ENCODE results near the gene SPAG5. TPM values are rescaled to one million over a fixed set of nuclear protein-coding genes. Genes with fewer than 3 reads are reported as not detected.

SPAG5 gene
- total RNA-seq, 1 experiment from 2014 or later: 219 TPM

GRCh38 chr17:28533091-28533807 is 65.6 kb downstream of the SPAG5 start:
- Histone ChIP-seq H3K36me3 (ENCODE audit: insufficient read depth, low read length, poor library complexity, severe bottlenecking) (no peaks in the 10 kb centered on the region), H3K27me3 (replicated peaks; ENCODE audit: insufficient read depth, low read depth, low read length, poor library complexity) (peaks cover 5% of the 10 kb centered on the region), H3K27ac (ENCODE audit: low read depth, low read length, poor library complexity, severe bottlenecking) (no peak overlapping the region), H3K9me3 (ENCODE audit: low read depth, low read length, poor library complexity, severe bottlenecking) (no peaks in the 10 kb centered on the region), H3K4me3 (ENCODE audit: low read depth, low read length, poor library complexity, severe bottlenecking) (no peak overlapping the region), H3K4me1 (ENCODE audit: insufficient read depth, low read length, poor library complexity, severe bottlenecking) (no peaks in the 10 kb centered on the region)
- intact Hi-C loops (cut with micrococcal nuclease; ENCODE audit: unreplicated experiment): no loop called here
- CTCF ChIA-PET: interaction anchor here (0.5 kb wide), 1 partner anchor 241 kb away, joined by 5 read pairs; no protein-coding TSS in a partner anchor
- POLR2A ChIA-PET (ENCODE audit: low non-redundant PET): no interaction called here
- DNase-seq (ENCODE audit: low spot score): no peak
- no TSS peak for BruUV-seq (replicated peaks)
- TF ChIP-seq CTCF (conservative IDR thresholded peaks at IDR 0.05; ENCODE audit: low read depth, low read length): no peak

DNA sequence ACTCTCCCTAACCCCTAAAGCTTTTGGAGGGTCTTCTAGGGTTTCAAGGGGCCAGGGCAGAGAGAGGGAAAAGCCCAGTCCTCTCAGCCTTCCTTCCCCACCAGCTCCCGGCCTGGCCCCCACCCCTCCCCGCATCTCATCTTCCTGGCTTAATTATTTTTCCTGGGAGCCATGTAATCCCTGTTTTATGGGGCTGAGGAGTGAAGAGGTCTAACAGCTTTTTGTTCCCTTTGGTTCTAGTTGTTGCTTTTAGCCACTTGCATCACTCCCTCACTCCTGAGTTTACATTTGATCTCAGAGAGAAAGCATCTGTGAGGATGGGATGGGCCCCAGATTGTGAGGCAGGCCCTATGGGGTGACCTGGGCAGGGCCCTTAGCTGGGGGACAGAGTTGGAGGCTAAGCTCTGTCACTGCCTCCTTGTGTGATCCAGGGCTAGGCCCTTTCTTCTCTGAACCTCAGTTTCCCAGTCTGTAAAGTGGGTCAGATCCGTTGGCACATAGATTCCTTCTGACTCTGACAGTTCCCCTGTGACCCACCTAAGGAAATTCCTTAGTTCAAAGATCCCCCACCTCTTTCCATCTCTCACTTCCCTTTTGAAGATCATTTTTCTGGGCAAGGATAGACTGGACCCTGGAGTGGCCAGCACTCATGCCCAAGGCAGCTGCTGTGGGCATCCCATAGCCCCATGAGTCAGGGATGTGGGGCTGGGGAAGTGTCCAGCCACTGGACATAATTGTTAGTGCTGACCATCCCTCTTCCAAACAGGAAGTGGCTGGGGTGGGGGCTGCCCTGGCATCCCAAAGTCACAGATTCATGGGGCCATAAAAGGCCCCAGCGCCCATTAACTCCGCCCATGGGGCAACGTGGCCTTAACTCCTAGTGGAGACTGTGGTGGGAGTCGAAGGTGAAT is 66.5 kb downstream of the SPAG5 start:
- no peak overlapping the region for H3K27ac ChIP-seq (ENCODE audit: low read depth, low read length, poor library complexity, severe bottlenecking)
- POLR2A ChIA-PET (ENCODE audit: low non-redundant PET): no interaction called here
- CTCF ChIA-PET: interaction anchor here (0.5 kb wide), 1 partner anchor 9 kb away, joined by 3 read pairs; no protein-coding TSS in a partner anchor
- H3K27me3 ChIP-seq (replicated peaks; ENCODE audit: insufficient read depth, low read depth, low read length, poor library complexity): peaks cover 5% of the 10 kb centered on the region
- no peaks in the 10 kb centered on the region for H3K9me3 ChIP-seq (ENCODE audit: low read depth, low read length, poor library complexity, severe bottlenecking)
- H3K4me3 ChIP-seq (ENCODE audit: low read depth, low read length, poor library complexity, severe bottlenecking): no peak overlapping the region
- intact Hi-C loops (cut with micrococcal nuclease; ENCODE audit: unreplicated experiment): no loop called here
- TF ChIP-seq CTCF (conservative IDR thresholded peaks at IDR 0.05; ENCODE audit: low read depth, low read length) (no peak), EZH2 (IDR thresholded peaks at IDR 0.05; ENCODE audit: borderline replicate concordance, low read depth, low read length, poor library complexity, severe bottlenecking) (no peak)
- H3K4me1 ChIP-seq (ENCODE audit: insufficient read depth, low read length, poor library complexity, severe bottlenecking): no peaks in the 10 kb centered on the region
- no peak for DNase-seq (ENCODE audit: low spot score)
- no peaks in the 10 kb centered on the region for H3K36me3 ChIP-seq (ENCODE audit: insufficient read depth, low read length, poor library complexity, severe bottlenecking)
- no TSS peak for BruUV-seq (replicated peaks)

- no peaks in the 10 kb centered on the region for H3K4me1 ChIP-seq (ENCODE audit: insufficient read depth, low read length, poor library complexity, severe bottlenecking)
- H3K27ac ChIP-seq (ENCODE audit: low read depth, low read length, poor library complexity, severe bottlenecking): no peak overlapping the region
- no peaks in the 10 kb centered on the region for H3K36me3 ChIP-seq (ENCODE audit: insufficient read depth, low read length, poor library complexity, severe bottlenecking)
- POLR2A ChIA-PET (ENCODE audit: low non-redundant PET): no interaction called here
- no TSS peak for BruUV-seq (replicated peaks)
- intact Hi-C loops (cut with micrococcal nuclease; ENCODE audit: unreplicated experiment): no loop called here
- TF ChIP-seq CTCF (conservative IDR thresholded peaks at IDR 0.05; ENCODE audit: low read depth, low read length) (no peak), EZH2 (IDR thresholded peaks at IDR 0.05; ENCODE audit: borderline replicate concordance, low read depth, low read length, poor library complexity, severe bottlenecking) (no peak)
- no peak overlapping the region for H3K4me3 ChIP-seq (ENCODE audit: low read depth, low read length, poor library complexity, severe bottlenecking)
- no peak for DNase-seq (ENCODE audit: low spot score)
- CTCF ChIA-PET: no interaction called here
- H3K27me3 ChIP-seq (replicated peaks; ENCODE audit: insufficient read depth, low read depth, low read length, poor library complexity): peaks cover 5% of the 10 kb centered on the region
- H3K9me3 ChIP-seq (ENCODE audit: low read depth, low read length, poor library complexity, severe bottlenecking): no peaks in the 10 kb centered on the region
Observed at GRCh38 chr17:28530926-28531325, 67.9 kb downstream of the SPAG5 start.

Measured in A673 (cell line).